ENCODE measurements around the gene SCYGR4.

DNA sequence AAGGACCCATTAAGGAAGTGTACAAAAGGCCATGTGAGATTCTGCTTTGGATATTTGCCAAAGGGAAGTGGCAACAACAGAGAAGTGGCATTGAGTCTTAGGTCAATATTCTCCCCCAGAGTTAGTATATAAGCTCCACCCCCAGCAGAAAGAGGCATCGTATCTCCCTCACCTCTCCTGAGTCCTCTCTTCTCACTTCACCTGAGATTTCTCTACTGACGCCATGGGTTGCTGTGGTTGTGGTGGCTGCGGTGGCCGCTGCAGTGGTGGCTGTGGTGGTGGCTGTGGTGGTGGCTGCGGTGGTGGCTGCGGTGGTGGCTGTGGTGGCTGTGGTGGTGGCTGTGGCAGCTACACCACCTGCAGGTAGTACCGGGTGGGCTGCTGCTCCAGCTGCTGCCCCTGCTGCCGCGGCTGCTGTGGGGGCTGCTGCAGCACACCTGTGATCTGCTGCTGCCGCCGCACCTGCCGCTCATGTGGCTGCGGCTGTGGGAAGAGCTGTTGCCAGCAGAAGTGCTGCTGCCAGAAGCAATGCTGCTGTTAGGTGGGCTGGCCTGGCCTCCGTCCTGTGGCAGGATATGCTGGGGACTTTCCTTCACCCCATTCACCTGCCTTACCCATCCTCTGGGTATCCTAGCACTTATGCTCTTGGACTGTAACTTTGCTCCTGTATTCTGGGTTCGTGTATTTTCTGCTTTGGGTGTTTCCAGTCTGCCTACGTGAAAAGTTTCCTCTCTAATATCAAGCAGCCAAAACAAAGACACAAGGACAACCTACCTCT is 8.5 kb upstream of the SCYGR4 start:
- TF ChIP-seq KLF5 (IDR thresholded peaks at IDR 0.05; ENCODE audit: partially characterized antibody) (no peak), SUZ12 (IDR thresholded peaks at IDR 0.05; ENCODE audit: unreplicated experiment) (no peak), POLR2A (IDR thresholded peaks at IDR 0.05; ENCODE audit: low read depth, low read length) (no peak), ZNF384 (IDR thresholded peaks at IDR 0.05; ENCODE audit: borderline replicate concordance, low read depth, low read length) (no peak), RAD51 (IDR thresholded peaks at IDR 0.05) (no peak)
- TF ChIP-seq, protein P1, sequence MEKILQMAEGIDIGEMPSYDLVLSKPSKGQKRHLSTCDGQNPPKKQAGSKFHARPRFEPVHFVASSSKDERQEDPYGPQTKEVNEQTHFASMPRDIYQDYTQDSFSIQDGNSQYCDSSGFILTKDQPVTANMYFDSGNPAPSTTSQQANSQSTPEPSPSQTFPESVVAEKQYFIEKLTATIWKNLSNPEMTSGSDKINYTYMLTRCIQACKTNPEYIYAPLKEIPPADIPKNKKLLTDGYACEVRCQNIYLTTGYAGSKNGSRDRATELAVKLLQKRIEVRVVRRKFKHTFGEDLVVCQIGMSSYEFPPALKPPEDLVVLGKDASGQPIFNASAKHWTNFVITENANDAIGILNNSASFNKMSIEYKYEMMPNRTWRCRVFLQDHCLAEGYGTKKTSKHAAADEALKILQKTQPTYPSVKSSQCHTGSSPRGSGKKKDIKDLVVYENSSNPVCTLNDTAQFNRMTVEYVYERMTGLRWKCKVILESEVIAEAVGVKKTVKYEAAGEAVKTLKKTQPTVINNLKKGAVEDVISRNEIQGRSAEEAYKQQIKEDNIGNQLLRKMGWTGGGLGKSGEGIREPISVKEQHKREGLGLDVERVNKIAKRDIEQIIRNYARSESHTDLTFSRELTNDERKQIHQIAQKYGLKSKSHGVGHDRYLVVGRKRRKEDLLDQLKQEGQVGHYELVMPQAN (conservative IDR thresholded peaks at IDR 0.05): no peak
- TF ChIP-seq, protein P2, sequence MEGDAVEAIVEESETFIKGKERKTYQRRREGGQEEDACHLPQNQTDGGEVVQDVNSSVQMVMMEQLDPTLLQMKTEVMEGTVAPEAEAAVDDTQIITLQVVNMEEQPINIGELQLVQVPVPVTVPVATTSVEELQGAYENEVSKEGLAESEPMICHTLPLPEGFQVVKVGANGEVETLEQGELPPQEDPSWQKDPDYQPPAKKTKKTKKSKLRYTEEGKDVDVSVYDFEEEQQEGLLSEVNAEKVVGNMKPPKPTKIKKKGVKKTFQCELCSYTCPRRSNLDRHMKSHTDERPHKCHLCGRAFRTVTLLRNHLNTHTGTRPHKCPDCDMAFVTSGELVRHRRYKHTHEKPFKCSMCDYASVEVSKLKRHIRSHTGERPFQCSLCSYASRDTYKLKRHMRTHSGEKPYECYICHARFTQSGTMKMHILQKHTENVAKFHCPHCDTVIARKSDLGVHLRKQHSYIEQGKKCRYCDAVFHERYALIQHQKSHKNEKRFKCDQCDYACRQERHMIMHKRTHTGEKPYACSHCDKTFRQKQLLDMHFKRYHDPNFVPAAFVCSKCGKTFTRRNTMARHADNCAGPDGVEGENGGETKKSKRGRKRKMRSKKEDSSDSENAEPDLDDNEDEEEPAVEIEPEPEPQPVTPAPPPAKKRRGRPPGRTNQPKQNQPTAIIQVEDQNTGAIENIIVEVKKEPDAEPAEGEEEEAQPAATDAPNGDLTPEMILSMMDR (IDR thresholded peaks at IDR 0.05 in 2 of 3, conservative IDR thresholded peaks at IDR 0.05 in 1 of 3; ENCODE audit: control insufficient read depth in 2 of 3, extremely low read depth in 1 of 3, insufficient read depth in 1 of 3, low read depth in 3 of 3, low read length in 3 of 3): no peak

Data from GM12878 (cell line).